IPS DF 19.7 (cell line): ENCODE measurements around the gene TBC1D13.
A peak's percentile ranks its signal among the peaks of the same experiment; 100 is the strongest.
"Not testable (repeated sequence)": the region's sequence is repeated elsewhere in the genome, so short reads cannot be mapped to it uniquely, and the experiment has no call there.

Source experiments
- DNase-seq: peaks from one replicate; pipeline ENCODE4 v3.0.0-alpha.2; 2013; ENCODE audit warnings: low read depth, low spot score

Gene TBC1D13

DNA sequence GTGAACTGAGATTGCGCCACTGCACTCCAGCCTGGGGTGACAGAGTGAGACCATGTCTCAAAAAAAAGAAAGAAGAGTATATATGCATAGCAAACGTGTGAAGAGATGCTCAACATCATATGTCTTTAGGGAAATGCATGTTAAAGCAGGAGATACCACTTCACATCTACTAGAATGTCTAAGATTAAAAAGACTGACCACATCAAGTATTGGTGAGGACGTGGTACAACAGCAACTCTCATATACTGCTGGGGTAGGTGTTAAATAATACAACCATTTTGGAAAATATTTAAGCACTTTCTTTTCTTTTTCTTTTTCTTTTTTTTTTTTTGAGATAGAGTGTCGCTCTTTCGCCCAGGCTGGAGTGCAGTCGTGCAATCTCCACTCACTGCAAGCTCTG is 1.6 kb upstream of the TBC1D13 start:
- no peak for DNase-seq

GRCh38 chr9:128787659-128788058 is 606 bp downstream of the TBC1D13 start:
- no peak for DNase-seq

GRCh38 chr9:128788445-128788844 is 1.4 kb downstream of the TBC1D13 start:
- no peak for DNase-seq

- no peak for DNase-seq
Observed at GRCh38 chr9:128790536-128790935, 3.5 kb downstream of the TBC1D13 start.

- no peak for DNase-seq
Observed at GRCh38 chr9:128792134-128792533, 5.1 kb downstream of the TBC1D13 start.

GRCh38 chr9:128792978-128793686 is 6.1 kb downstream of the TBC1D13 start:
- no peak for DNase-seq

GRCh38 chr9:128794961-128795360 is 7.9 kb downstream of the TBC1D13 start:
- not testable (repeated sequence) for DNase-seq

- no peak for DNase-seq
Observed at GRCh38 chr9:128798896-128799295, 11.8 kb downstream of the TBC1D13 start.

DNA sequence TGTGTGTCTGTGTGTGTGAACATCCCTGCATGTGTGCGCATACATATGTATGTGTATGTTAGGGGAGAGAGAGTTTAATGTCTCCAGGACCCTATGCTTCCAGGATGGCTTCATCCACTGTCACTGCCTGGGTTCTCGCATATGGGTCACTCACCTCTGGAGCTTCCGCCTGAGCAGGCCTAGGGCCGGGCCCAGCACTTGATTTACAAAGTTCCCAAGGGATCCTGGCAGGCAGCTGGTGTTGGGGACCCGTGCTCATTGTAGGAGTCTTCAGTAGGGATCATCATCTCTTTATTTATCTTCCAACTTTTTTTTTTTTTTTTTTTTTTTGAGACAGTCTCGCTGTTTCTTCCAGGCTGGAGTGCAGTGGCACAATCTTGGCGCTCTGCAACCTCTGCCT is 13.0 kb downstream of the TBC1D13 start:
- no peak for DNase-seq

DNA sequence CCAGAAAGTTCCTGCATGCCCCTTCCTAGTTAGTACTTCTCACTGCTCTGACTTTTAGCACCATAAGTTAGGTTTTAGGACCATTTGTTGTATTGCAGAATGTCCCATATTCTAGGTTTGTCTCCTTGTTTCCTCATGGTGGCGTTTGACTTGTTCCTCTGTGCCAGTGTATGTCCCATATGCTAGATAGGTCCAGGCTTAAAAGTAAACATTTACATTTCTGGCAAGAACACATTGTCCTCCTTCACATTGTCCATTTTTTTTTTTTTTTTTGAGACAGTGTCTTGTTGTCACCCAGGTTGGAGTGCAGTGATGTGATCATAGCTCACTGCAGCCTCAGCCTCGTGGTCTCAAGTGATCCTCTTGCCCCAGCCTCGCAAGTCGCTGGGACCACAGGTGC is 15.4 kb downstream of the TBC1D13 start:
- no peak for DNase-seq

- DNase-seq = no peak
Observed at GRCh38 chr9:128805661-128806060, 18.6 kb downstream of the TBC1D13 start.

DNA sequence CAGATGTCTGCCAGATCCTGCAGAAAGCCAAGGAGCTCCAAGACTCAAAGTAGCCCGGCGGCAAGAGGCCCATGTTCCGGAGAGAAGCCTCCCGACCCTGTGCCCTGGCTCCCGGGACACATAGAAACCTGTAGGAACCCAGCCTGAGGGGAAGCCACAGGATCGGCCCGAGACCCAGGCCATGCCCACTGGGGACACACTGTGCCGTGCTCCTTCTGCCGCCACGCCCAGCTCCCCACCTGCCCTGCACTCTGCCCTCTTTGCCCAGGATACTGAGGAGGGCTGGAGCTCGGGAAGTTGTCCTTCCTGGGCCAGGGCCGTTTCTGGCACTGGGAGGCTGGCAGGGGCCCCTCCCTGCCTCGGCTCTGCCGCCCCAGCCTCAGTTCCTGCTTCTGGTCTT is 20.8 kb downstream of the TBC1D13 start:
- no peak for DNase-seq

GRCh38 chr9:128808543-128808942 is 21.5 kb downstream of the TBC1D13 start:
- DNase-seq = no peak

GRCh38 chr9:128809036-128809599 is 22.1 kb downstream of the TBC1D13 start:
- no peak for DNase-seq

- DNase-seq = no peak
Observed at GRCh38 chr9:128809831-128810230, 22.8 kb downstream of the TBC1D13 start.

GRCh38 chr9:128810873-128811272 is 23.8 kb downstream of the TBC1D13 start:
- no peak for DNase-seq

- DNase-seq = peak; percentile 80
Observed at GRCh38 chr9:128818099-128818838, 31.2 kb downstream of the TBC1D13 start, which contains the start of gene ENDOG. Gene ENDOG (plus strand): TSS chr9:128818500. CDS start chr9:128818685, 185 bp downstream.

- no peak for DNase-seq
Observed at GRCh38 chr9:128818839-128819715, 32.0 kb downstream of the TBC1D13 start.

DNA sequence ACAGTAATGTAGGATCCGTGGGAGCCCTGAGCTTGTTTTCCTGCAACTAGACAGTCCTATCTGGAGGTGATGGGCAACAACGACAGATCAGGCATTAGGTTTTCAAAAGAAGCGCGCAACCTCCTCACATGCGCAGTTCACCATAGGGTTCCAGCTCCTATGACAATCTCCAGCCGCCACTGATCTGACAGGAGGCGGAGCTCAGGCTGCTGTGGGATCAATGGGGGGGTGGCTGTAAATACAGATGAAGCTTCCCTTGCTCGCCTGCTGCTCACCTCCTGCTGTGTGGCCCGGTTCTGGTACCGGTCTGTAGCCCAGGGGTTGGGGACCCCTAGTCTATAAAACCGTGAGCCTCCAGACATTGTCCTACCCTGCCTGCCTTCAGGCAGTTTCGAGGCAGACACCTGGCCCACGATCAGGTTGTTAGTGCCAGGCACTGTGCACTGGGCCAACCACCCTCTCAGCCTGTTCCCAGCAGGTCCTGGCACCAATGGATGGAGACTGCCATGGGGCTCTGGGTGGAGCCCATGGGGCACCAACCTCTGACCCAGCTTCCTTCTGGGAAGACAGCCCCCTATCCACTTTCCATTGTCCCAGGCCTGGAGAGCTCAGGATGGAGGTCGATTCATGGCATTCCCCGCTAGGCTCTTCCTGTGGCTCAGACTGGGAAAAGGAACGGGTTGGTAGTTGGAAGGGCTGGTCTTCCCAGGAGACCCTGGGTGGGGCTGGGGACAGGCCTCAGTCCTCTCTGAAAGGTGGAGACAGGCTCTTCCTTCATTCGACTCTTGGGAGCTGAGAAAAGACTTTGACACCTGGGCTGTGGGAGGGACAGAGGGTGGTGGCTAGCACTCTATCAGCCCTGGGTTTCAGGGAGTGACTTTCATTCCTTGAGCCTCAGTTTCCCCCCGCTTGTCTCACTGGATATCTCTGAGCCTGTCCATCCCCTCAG is 32.9 kb downstream of the TBC1D13 start:
- DNase-seq = no peak
